Measurements from ENCODE around the gene GRHL1. TPM values are rescaled to one million over a fixed set of nuclear protein-coding genes. Genes with fewer than 3 reads are reported as not detected.

GRHL1 gene
- total RNA-seq, 3 donors from 2014 or later = 0.41 to 2.0 (median 1.9) TPM

- intact Hi-C loops (cut with DNase I, micrococcal nuclease) = no loop called here
- Histone ChIP-seq H3K9me3 (no peaks in the 10 kb centered on the region), H3K4me3 (no peak overlapping the region), H3K4me1 (ENCODE audit: low read depth) (peaks cover 5% of the 10 kb centered on the region), H3K36me3 (ENCODE audit: low read depth) (no peaks in the 10 kb centered on the region)
- TF ChIP-seq CTCF (IDR thresholded peaks at IDR 0.05) = no peak
- DNase-seq (peak in 1 of 3 donors; percentile 8), ATAC-seq (no peak)
These were observed 83.0 kb downstream of the GRHL1 start for GRCh38 chr2:10034333-10035052.

GRCh38 chr2:10035053-10035422, 83.5 kb downstream of the GRHL1 start:
- Histone ChIP-seq H3K4me1 (ENCODE audit: low read depth) (peaks cover 2% of the 10 kb centered on the region), H3K9me3 (no peaks in the 10 kb centered on the region), H3K36me3 (ENCODE audit: low read depth) (no peaks in the 10 kb centered on the region), H3K4me3 (no peak overlapping the region)
- no peak for TF ChIP-seq CTCF (IDR thresholded peaks at IDR 0.05)
- ATAC-seq = no peak
- DNase-seq = peak in 1 of 3 donors; percentile 36
- intact Hi-C loops (cut with DNase I, micrococcal nuclease) = no loop called here

- Histone ChIP-seq H3K9me3 (no peaks in the 10 kb centered on the region), H3K4me1 (ENCODE audit: low read depth) (peaks cover 2% of the 10 kb centered on the region), H3K36me3 (ENCODE audit: low read depth) (no peaks in the 10 kb centered on the region), H3K4me3 (no peak overlapping the region)
- ATAC-seq = no peak
- no peak for TF ChIP-seq CTCF (IDR thresholded peaks at IDR 0.05)
- DNase-seq = no peak
- intact Hi-C loops (cut with DNase I, micrococcal nuclease) = no loop called here
These were observed 84.1 kb downstream of the GRHL1 start for GRCh38 chr2:10035633-10036032.

GRCh38 chr2:10036095-10036884, 84.8 kb downstream of the GRHL1 start:
- ATAC-seq (peak; percentile 69), DNase-seq (peak; percentile 57 to 71 (median 59))
- H3K4me1 ChIP-seq (ENCODE audit: low read depth) = peaks cover 2% of the 10 kb centered on the region

GRCh38 chr2:10038123-10038522, 86.6 kb downstream of the GRHL1 start:
- Histone ChIP-seq H3K9me3 (no peaks in the 10 kb centered on the region), H3K4me1 (ENCODE audit: low read depth) (peaks cover 5% of the 10 kb centered on the region), H3K36me3 (ENCODE audit: low read depth) (no peaks in the 10 kb centered on the region), H3K4me3 (no peak overlapping the region)
- no peak for TF ChIP-seq CTCF (IDR thresholded peaks at IDR 0.05)
- intact Hi-C loops (cut with DNase I, micrococcal nuclease) = no loop called here
- no peak for ATAC-seq
- DNase-seq = peak in 1 of 3 donors; percentile 32

More at GRCh38 chr2:10036095-10036884, 84.8 kb downstream of the GRHL1 start:
- no peak for TF ChIP-seq CTCF (IDR thresholded peaks at IDR 0.05)
- H3K4me3 ChIP-seq = no peak overlapping the region
- intact Hi-C loops (cut with DNase I, micrococcal nuclease) = no loop called here
- no peaks in the 10 kb centered on the region for H3K36me3 ChIP-seq (ENCODE audit: low read depth)
- no peaks in the 10 kb centered on the region for H3K9me3 ChIP-seq

All from mucosa of descending colon (tissue), 3 donors.